Activated CD8-positive, alpha-beta memory T cell treated with anti-CD3 and anti-CD28 coated beads, Interleukin-2, amount 50 U/mL, for 4 hours (primary cell): ENCODE results near the gene CHST3.

ENCODE experiments used
- DNase-seq: peaks from one replicate; pipeline ENCODE4 v3.0.0-alpha.2; 2020

CHST3 gene

DNA sequence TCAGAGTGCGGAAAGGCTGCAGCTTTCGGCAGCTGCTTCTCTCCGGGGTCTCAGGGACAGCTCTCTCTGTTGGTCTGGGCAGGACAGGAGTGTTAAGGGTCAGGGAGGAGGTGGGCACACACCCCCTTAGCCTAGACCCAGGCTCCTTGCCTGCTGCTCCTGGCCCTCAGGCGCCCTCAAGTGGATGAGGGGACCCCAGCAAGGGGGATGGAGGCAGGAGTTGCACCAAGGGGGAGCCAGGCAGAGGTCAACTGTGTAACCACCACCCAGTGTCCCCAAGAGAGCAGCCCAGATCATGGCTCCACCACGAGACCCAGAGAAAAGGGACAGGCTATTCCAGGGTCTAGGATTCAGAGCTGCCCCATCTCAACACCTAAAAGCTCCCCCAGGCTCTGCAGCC, 97.3 kb downstream of the CHST3 start:
- DNase-seq = no peak

DNA sequence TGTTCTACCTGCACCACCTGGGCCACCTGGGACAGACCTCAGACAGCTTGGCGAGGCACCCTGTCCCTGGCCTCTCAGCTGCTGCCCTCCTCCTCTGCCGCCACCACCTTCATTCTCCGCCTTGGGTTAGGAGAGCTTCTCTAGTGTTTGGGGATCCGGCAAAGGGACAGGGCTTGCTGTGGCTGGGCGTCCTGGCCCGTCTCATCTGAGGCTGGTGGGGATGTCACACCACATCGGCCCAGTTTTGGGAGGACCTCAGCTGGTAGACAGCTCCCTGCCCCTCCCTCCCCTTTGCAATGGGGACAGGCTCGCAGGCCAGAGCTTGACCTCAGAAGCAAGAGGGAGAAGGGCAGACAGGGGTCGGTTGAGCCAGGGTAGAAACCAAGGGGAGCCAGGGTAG, 97.7 kb downstream of the CHST3 start:
- DNase-seq = no peak

DNA sequence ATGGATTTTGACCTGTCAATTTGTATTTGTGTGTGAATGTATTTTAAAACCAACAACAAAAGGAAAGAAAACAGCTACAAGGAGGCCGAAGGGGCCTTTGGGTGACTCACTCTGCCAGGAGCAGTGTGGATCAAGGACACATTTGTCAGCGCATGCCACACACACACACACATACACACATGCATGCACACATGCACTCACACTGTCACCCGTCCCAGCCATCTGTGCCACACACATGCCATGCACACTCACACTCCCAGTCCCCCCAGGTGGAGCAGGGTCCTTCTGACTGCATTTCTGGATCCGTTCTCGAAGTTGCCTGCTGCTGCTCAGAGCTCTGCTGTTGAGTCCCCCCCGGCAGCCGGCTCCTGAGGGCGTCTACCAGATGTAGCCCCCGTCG, 98.2 kb downstream of the CHST3 start:
- no peak for DNase-seq
